HG03442 (cell line): ENCODE data around the gene ADCY4.

Experiments used
- ATAC-seq: cut with Tn5 transposase; IDR thresholded peaks from one replicate; pipeline ENCODE4 v1.9.1; 2021; ENCODE audit warnings: mild to moderate bottlenecking, moderate library complexity; ENCODE audit not compliant: unreplicated experiment

ADCY4 gene

DNA sequence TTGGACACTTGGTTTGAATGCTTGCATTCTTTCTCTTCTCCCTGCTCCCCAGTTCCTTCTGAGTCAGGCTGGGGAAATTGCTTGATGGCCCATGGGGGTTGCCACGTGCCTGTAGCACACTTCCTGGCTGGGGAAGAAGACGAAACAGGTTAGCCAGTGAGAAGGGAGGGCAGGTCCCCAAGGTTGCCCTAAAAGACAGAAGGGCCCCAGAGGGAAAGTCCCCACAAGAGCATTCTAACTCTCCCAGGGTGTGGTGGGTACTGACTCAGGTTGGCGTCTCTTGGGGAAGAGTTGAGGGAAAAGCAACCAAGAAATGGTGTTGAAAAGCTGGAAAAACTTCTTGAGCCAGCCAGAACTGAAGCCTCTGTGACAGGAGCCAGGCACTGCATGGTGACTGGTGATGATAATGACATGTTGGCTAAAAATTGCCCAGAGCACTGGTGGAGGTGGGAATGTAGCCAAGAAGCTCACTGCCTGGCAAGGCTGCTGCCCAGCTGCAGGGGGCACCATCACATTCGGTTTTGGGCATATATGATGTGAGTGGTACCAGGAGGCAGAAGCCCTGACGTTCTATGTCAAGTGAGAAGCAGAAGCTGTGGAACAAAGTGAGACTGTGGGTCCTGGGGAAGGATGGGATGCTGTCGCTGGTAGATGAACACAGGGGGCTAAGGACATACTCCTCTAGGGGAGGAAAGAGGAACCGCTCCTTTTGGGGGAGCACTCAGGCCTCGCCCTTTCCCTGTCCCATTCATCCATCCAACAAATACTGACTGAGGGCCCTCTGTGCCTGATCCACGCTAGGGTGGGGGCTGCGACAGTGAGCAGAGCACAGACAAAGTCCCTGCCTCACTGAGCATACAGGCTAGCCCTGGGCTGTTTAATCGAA lies 55.3 kb downstream of the ADCY4 start:
- peak; percentile 77 for ATAC-seq

- ATAC-seq, result no peak
Observed at GRCh38 chr14:24278424-24278823, 56.4 kb downstream of the ADCY4 start.

DNA sequence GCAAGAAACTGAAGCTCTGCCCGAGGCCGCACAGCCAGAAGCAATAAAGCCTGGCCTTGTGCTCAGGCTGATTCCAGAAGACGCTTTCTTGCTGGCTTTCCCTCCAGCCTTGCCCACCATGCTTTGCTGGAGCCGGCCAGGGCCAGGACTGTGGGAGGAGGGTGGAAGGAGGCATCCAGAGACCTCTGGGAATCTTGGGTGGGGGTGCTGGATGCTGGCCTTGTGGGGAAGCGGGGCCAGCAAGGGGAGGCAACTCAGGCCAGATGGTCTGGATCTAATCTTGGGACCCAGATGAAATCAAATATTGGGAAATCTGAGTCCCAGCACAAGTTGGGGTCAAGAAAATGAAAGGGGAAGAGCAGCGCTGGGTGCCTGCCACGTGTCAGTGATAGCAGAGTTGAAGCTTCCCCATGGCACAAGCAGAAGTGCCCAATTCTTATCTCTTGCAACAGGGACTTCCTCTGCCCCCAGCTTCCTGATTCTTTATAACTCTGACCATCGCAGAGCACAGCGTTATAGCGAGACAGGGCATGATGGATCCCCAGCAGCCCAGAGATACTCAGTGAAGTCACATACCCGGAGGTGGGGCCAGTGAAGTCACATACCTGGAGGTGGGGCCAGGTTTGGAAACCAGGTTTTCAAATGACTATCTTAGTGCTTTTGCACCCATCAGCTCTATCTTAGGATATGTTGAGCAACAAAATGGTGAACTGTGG lies 57.1 kb downstream of the ADCY4 start:
- no peak for ATAC-seq

GRCh38 chr14:24277071-24277470 lies 57.8 kb downstream of the ADCY4 start:
- no peak for ATAC-seq

DNA sequence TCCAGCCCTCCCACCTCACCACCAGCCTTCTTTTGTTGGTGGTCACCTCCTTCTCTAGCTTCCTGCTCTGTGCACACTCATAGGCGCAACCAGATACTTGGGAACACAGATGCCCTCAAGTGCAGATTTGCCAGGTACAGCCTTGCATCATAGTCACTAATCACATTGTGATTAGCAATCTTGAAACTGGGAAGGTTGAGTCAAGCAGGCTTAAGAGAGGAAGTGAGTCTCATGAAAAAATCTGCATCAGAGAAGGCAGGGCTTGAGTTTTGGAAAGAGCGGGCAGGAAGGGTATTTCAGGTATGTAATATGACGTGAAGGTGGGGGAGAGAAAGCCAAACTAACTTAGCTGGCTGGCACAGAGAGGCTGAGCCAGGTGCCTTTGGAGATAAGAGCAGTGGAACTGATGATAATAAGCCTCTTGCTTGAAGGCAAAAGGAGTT lies 60.7 kb downstream of the ADCY4 start:
- ATAC-seq, result peak; percentile 39

GRCh38 chr14:24273422-24273998 lies 61.4 kb downstream of the ADCY4 start:
- ATAC-seq, result no peak

GRCh38 chr14:24272467-24272866 lies 62.4 kb downstream of the ADCY4 start:
- ATAC-seq, result no peak

GRCh38 chr14:24271834-24272263 lies 63.0 kb downstream of the ADCY4 start:
- ATAC-seq, result no peak

DNA sequence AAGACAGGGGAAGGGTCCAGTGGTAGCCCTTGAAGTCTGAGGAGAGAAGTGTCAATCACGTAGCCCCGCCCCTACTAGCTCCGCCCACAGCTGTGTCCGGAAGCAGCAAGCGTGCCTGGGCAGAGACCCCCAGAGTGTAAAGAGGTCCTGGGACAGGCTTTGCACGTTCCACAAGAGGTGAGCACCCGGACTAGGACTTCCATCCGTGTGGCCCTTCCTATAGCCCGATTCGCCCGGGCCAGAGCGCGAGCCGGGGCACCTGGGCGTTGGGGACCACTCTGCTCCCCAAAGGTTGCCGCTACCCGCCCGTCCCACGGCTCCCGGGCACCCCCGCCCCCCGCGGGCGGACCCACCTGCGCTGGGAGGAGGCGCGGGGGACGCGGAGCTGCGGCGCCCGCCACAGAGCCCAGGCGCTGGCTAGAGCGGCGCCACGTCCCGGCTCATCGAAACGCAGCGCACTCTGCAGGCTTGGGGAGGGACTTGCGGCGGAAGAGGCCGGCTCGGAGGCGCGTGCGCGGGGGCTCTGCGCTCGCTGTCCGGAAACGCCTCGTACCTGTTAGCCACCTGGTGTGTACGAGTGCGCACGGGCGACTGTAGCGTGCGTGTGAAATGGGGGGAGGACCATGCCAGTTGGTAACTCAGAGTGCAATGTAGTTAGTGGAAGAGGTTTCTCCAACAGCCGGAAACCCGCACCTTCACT lies 63.6 kb downstream of the ADCY4 start, which contains the start of gene RABGGTA:
TSS of gene RABGGTA (minus strand) at position 464 of the 700 bp plus-strand sequence. CDS start 482 bp downstream, outside the sequence.
- peak; percentile 84 for ATAC-seq

DNA sequence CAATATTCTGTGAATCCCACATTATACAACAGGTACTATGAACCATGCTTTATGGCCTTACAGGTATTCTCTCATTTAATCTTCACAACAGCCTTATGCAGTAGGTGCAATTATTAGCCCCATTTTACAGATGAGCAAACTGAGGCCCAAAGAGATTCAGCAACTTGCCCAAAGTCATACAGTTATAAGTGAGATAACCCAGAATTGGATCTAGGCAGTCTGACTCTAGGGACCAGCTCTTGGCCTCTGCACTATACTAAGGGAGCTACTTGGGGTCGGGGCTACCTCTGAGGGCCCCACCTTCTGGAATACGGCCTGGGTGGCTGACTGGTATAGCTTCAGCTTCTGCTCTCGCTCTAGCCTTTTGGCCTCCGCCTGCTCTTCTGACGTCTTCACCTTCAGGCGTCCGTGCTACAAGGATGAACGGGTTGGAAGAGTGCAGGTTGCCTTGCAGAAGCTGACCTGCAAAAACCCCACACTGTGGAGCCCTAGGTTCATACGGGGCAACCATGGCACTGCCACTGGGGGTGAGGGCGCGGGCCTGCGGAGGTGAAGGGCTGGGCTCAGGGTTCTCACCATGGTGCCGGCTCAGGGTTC lies 64.2 kb downstream of the ADCY4 start:
- no peak for ATAC-seq

DNA sequence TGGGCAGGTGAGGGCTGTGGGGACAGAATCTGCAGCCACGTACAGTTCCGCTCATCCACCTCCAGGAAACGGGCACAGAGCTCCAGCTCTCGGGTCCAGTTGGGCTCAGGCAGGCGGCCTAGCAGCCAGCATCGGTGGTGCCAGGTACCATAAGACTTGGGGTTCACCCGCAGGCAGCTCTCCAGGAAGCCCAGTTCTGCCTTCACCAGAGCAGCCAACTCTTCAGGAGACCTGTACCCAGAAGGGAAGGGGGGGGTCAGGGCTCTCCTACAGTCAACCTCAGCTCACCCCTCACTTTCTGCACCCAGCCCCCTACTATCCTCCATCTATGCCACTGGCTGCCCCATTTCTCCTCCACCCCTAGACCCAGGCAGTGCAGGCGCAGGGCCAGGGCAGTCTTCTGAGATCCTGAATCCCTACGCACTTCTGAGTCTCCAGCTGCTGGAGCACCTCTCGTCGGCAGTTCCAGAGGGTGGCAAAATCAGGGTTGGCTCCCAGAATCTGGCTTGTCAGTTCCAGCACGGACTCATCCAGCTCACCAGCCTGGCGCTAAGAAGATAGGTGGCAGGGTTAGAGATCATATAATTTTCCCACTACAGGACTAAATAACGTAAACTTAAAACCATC lies 64.8 kb downstream of the ADCY4 start:
- no peak for ATAC-seq

DNA sequence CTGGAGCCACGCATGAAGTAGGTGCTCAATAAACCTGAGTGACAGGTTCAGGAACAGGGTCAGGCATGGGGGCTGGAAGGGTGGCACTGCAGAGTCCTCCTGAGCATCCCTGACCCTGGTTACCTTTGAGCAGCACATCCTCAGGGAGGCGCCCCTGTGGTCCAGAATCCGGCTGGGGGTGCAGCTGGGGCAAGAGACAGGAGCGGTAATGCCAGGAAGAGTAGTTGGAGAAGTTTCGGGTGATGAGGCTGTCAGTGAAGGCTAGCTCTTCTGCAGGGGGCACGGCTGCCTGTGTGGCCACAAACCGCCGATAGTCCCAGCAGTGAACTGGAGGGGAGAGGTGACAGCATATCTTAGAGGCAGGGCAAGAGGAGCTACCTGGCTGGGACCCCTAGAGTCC lies 65.5 kb downstream of the ADCY4 start:
- no peak for ATAC-seq
